Measurements from ENCODE around the gene RANGRF.
A peak's percentile ranks its signal among the peaks of the same experiment; 100 is the strongest.
"Not testable (repeated sequence)": the region's sequence is repeated elsewhere in the genome, so short reads cannot be mapped to it uniquely, and the experiment has no call there.

Gene RANGRF

GRCh38 chr17:8288336-8289102 lies at the start of gene RANGRF:
TSS of gene RANGRF (plus strand) at chr17:8288670. CDS start at chr17:8288789, 119 bp downstream.
- DNase-seq (ENCODE audit: low read depth), result peak; percentile 78

GRCh38 chr17:8243827-8244226 lies 44.6 kb upstream of the RANGRF start:
- no peak for DNase-seq (ENCODE audit: low read depth)

- DNase-seq (ENCODE audit: low read depth), result no peak
Observed at GRCh38 chr17:8244768-8245167, 43.7 kb upstream of the RANGRF start.

GRCh38 chr17:8248751-8249607 lies 39.5 kb upstream of the RANGRF start, which contains the start of gene PFAS:
TSS of gene PFAS (plus strand) at chr17:8249289. CDS start at chr17:8253938, 4,649 bp downstream.
- peak; percentile 97 for DNase-seq (ENCODE audit: low read depth)

GRCh38 chr17:8249621-8250500 lies 38.6 kb upstream of the RANGRF start:
- DNase-seq (ENCODE audit: low read depth), result no peak

GRCh38 chr17:8251411-8251810 lies 37.1 kb upstream of the RANGRF start:
- DNase-seq (ENCODE audit: low read depth), result not testable (repeated sequence)

GRCh38 chr17:8253801-8254200 lies 34.7 kb upstream of the RANGRF start:
- no peak for DNase-seq (ENCODE audit: low read depth)

GRCh38 chr17:8254881-8255280 lies 33.6 kb upstream of the RANGRF start:
- DNase-seq (ENCODE audit: low read depth), result no peak

GRCh38 chr17:8255499-8255898 lies 33.0 kb upstream of the RANGRF start:
- DNase-seq (ENCODE audit: low read depth), result no peak

GRCh38 chr17:8256291-8256690 lies 32.2 kb upstream of the RANGRF start:
- no peak for DNase-seq (ENCODE audit: low read depth)

- DNase-seq (ENCODE audit: low read depth), result no peak
Observed at GRCh38 chr17:8256691-8257090, 31.8 kb upstream of the RANGRF start.

GRCh38 chr17:8257801-8258200 lies 30.7 kb upstream of the RANGRF start:
- no peak for DNase-seq (ENCODE audit: low read depth)

GRCh38 chr17:8264320-8264719 lies 24.1 kb upstream of the RANGRF start:
- DNase-seq (ENCODE audit: low read depth), result no peak

- no peak for DNase-seq (ENCODE audit: low read depth)
Observed at GRCh38 chr17:8264836-8265542, 23.5 kb upstream of the RANGRF start.

- no peak for DNase-seq (ENCODE audit: low read depth)
Observed at GRCh38 chr17:8266648-8267479, 21.6 kb upstream of the RANGRF start.

- DNase-seq (ENCODE audit: low read depth), result no peak
Observed at GRCh38 chr17:8267480-8268147, 20.9 kb upstream of the RANGRF start.

- no peak for DNase-seq (ENCODE audit: low read depth)
Observed at GRCh38 chr17:8268550-8269298, 19.7 kb upstream of the RANGRF start.

GRCh38 chr17:8272421-8272820 lies 16.0 kb upstream of the RANGRF start:
- no peak for DNase-seq (ENCODE audit: low read depth)

GRCh38 chr17:8273884-8274444 lies 14.5 kb upstream of the RANGRF start:
- no peak for DNase-seq (ENCODE audit: low read depth)
